Loucy (cell line): ENCODE results near the gene GRHL3.

Experiments
- H2AFZ ChIP-seq: fragments of 200-600 bp; sonication (generic); 2 replicates; pipeline ENCODE4 v1.6.0; 2016; ENCODE audit warnings: antibody characterized with exemption, mild to moderate bottlenecking, low read length, moderate library complexity
- H3F3A ChIP-seq: fragments of 200-600 bp; 2 replicates; pipeline ENCODE4 v1.6.0; 2016; ENCODE audit warnings: antibody characterized with exemption, low read depth, mild to moderate bottlenecking
- H3K27me3 ChIP-seq: fragments of 200-600 bp; sonication (generic); 2 replicates; pipeline ENCODE4 v1.6.1; 2014; ENCODE audit warnings: low read length, mild to moderate bottlenecking; ENCODE audit not compliant: insufficient read depth, poor library complexity, severe bottlenecking
- H3K36me3 ChIP-seq: fragments of 200-600 bp; sonication (generic); 2 replicates; pipeline ENCODE4 v1.6.1; 2016; ENCODE audit warnings: low read length; ENCODE audit not compliant: insufficient read depth
- H3K4me1 ChIP-seq: fragments of 200-600 bp; sonication (generic); 2 replicates; pipeline ENCODE4 v1.5.1; 2014; ENCODE audit warnings: low read length, mild to moderate bottlenecking; ENCODE audit not compliant: insufficient read depth, poor library complexity, severe bottlenecking
- H3K4me2 ChIP-seq: fragments of 200-600 bp; sonication (generic); 2 replicates; pipeline ENCODE4 v1.6.0; 2014; ENCODE audit warnings: antibody characterized with exemption, low read length, low read depth, mild to moderate bottlenecking; ENCODE audit not compliant: poor library complexity, severe bottlenecking
- H3K4me3 ChIP-seq: fragments of 200-600 bp; sonication (generic); 2 replicates; pipeline ENCODE4 v1.5.1; 2014; ENCODE audit warnings: low read length, mild to moderate bottlenecking, mixed read lengths; ENCODE audit not compliant: poor library complexity, severe bottlenecking
- H3K79me2 ChIP-seq: fragments of 200-600 bp; sonication (generic); 2 replicates; pipeline ENCODE4 v1.6.1; 2014; ENCODE audit warnings: low read length; ENCODE audit not compliant: insufficient read depth
- H3K9ac ChIP-seq: fragments of 200-600 bp; sonication (generic); 2 replicates; pipeline ENCODE4 v1.6.0; 2014; ENCODE audit warnings: mild to moderate bottlenecking, low read depth, low read length, moderate library complexity; ENCODE audit not compliant: poor library complexity, severe bottlenecking
- H3K9me2 ChIP-seq: fragments of 200-600 bp; sonication (generic); replicated peaks from 2 replicates; pipeline ENCODE4 v1.6.1; 2016; ENCODE audit warnings: low read depth, low read length, mixed read lengths
- H3K9me3 ChIP-seq: fragments of 200-600 bp; sonication (generic); 2 replicates; pipeline ENCODE4 v1.6.1; 2014; ENCODE audit warnings: mild to moderate bottlenecking, antibody characterized with exemption, low read length, low read depth; ENCODE audit not compliant: insufficient read depth
- H4K20me1 ChIP-seq: fragments of 200-600 bp; sonication (generic); 2 replicates; pipeline ENCODE4 v1.6.0; 2014; ENCODE audit warnings: antibody characterized with exemption, low read length, mild to moderate bottlenecking; ENCODE audit not compliant: insufficient read depth, poor library complexity, severe bottlenecking
- CTCF ChIP-seq: fragments of 200-600 bp; sonication (generic); conservative IDR thresholded peaks from 2 replicates; pipeline ENCODE4 v1.5.1; 2014; ENCODE audit warnings: mild to moderate bottlenecking, antibody characterized with exemption, low read length
- EZH2phosphoT487 ChIP-seq: fragments of 200-600 bp; IDR thresholded peaks from 2 replicates; pipeline ENCODE4 v1.6.1; 2018; ENCODE audit warnings: antibody characterized with exemption, mild to moderate bottlenecking, moderate library complexity, borderline replicate concordance

GRHL3 gene

DNA sequence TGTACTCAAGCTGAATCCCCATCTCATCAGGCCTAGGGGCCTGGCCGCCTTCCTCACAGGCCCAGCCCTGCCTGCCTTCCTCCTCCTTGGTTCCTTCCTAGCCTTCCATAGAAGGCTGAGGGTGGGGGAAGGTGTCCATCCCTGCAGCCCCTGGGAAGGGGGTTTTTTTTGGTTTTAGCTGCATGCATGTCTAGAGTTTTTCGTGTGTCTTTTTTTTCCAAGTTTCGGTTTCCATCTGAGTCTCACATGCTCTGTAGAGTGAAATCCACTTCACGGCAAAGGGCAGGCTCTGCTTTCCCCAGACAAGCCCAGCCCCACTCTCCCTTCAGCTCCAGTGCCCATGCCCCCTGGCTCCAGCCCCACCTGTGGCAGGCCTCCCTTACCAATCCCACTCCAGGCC lies 32.1 kb downstream of the GRHL3 start:
- no peak overlapping the region for H3K4me2 ChIP-seq
- no peak overlapping the region for H3K9ac ChIP-seq
- H3K36me3 ChIP-seq, result no peaks in the 10 kb centered on the region
- no peak for TF ChIP-seq EZH2phosphoT487
- no peak for TF ChIP-seq CTCF
- H4K20me1 ChIP-seq, result no peaks in the 10 kb centered on the region
- no peaks in the 10 kb centered on the region for H3K9me2 ChIP-seq
- H3K79me2 ChIP-seq, result no peaks in the 10 kb centered on the region
- H3K4me1 ChIP-seq, result peaks cover 15% of the 10 kb centered on the region
- H3K27me3 ChIP-seq, result no peaks in the 10 kb centered on the region
- H3K9me3 ChIP-seq, result no peaks in the 10 kb centered on the region
- no peaks in the 10 kb centered on the region for H3F3A ChIP-seq
- no peak overlapping the region for H3K4me3 ChIP-seq
- H2AFZ ChIP-seq, result no peak overlapping the region

DNA sequence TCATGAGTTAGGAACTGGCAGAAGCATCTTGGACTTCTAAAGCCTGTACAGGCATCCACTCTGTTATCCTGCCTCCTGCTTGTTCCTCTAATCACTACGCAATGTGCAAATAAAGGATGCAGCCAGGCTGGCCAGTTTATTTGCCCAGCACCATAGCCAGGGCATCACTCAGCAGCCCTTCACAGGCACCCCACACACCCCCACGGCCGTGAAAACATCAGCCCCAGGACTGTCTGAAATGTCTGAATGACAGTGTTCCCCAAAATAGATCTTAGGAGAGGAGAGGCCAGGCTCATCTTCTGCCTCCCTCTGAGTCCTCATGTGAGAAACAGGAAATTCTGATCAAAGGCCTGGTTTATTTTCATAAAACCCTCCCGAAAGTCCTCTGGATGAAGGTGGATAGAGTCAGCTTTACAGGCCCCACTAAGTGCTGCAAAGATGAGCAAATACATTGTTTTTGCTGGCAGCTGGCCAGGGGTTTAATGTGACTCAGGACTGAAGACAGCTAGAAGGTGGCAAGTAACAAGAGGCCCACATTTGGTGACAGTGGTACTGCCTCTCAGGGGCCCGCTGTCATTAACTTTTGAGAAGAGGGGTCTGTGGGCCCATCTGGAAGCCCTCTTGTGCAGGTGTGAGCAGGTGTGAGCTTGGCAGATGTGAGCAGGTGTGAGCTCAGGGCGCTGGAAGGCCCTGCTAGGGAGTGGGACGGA lies 32.9 kb downstream of the GRHL3 start:
- H3K4me1 ChIP-seq, result peaks cover 15% of the 10 kb centered on the region
- no peaks in the 10 kb centered on the region for H3F3A ChIP-seq
- no peaks in the 10 kb centered on the region for H4K20me1 ChIP-seq
- no peak for TF ChIP-seq CTCF
- no peak overlapping the region for H2AFZ ChIP-seq
- no peaks in the 10 kb centered on the region for H3K36me3 ChIP-seq
- no peaks in the 10 kb centered on the region for H3K27me3 ChIP-seq
- no peaks in the 10 kb centered on the region for H3K9me3 ChIP-seq
- H3K9me2 ChIP-seq, result no peaks in the 10 kb centered on the region
- no peak overlapping the region for H3K9ac ChIP-seq
- H3K4me2 ChIP-seq, result no peak overlapping the region
- no peak overlapping the region for H3K4me3 ChIP-seq
- H3K79me2 ChIP-seq, result no peaks in the 10 kb centered on the region

DNA sequence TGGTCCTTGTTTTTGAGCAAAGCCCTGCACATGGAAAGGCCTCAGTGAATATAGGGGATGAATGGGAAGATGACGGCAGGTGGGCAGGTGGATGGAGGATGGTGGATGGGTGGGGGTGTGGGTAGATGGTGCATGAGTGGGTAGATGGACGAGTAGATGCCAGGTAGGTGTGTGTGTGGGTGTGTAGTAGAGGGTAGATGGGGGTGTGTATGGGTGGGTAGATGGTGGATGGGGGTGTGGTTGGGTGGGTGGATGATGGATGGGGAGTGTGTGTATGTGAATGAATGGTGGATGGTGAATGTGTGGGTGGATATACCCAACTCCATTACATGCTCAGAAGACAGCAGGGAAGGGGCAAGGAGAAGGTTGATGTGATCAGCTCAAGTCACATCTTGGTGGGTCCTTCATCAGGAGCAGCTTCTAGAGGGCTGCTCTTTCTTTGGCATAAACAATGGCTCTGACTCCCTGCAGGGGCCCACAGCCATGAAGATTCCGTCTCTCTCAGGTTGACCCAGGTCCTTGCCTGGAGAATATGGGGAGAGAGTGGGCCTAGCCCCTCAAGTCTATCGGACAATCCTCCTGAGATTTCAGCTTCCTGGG lies 34.2 kb downstream of the GRHL3 start:
- Histone ChIP-seq H3F3A (no peaks in the 10 kb centered on the region), H4K20me1 (no peaks in the 10 kb centered on the region), H3K4me2 (no peak overlapping the region), H3K9ac (no peak overlapping the region), H3K79me2 (no peaks in the 10 kb centered on the region), H3K27me3 (no peaks in the 10 kb centered on the region), H3K36me3 (no peaks in the 10 kb centered on the region), H3K4me3 (no peak overlapping the region), H2AFZ (no peak overlapping the region), H3K9me3 (no peaks in the 10 kb centered on the region), H3K4me1 (peaks cover 18% of the 10 kb centered on the region), H3K9me2 (no peaks in the 10 kb centered on the region)
- no peak for TF ChIP-seq EZH2phosphoT487
- no peak for TF ChIP-seq CTCF
